PFSK-1 (cell line): ENCODE results near the gene UGT1A1.

Experiments used
- FOXP2 ChIP-seq: optimal IDR thresholded peaks from 2 replicates; pipeline ENCODE3; 2011; ENCODE audit warnings: borderline replicate concordance, control low read depth, inconsistent platforms; ENCODE audit not compliant: insufficient read depth; ENCODE audit errors: extremely low read length, extremely low read depth
- POLR2AphosphoS5 ChIP-seq: IDR thresholded peaks from 2 replicates; pipeline ENCODE4 v1.6.1; 2012; ENCODE audit warnings: low read depth, mild to moderate bottlenecking, control low read depth, low read length, moderate library complexity
- REST ChIP-seq, 2 experiments: IDR thresholded peaks; 2 replicates each; pipeline versions ENCODE4 v1.6.1 to v1.8.0; 2011 to 2012; ENCODE audit warnings: low read depth in 2 of 2, low read length in 2 of 2, control low read depth in 1 of 2, inconsistent platforms in 1 of 2, mild to moderate bottlenecking in 1 of 2, moderate library complexity in 1 of 2; ENCODE audit not compliant: insufficient read depth in 1 of 2
- SIN3A ChIP-seq: IDR thresholded peaks from 2 replicates; pipeline ENCODE4 v1.6.1; 2012; ENCODE audit warnings: mild to moderate bottlenecking, low read length, moderate library complexity, borderline replicate concordance; ENCODE audit not compliant: insufficient read depth
- TAF1 ChIP-seq: IDR thresholded peaks from 2 replicates; pipeline ENCODE4 v1.6.1; 2012; ENCODE audit warnings: low read length, control low read depth, borderline replicate concordance; ENCODE audit not compliant: insufficient read depth

- TF ChIP-seq POLR2AphosphoS5: no peak
- TF ChIP-seq SIN3A: no peak
- no peak for TF ChIP-seq TAF1
- TF ChIP-seq REST (IDR thresholded peaks at IDR 0.05; ENCODE audit: insufficient read depth in 1 of 2, low read depth in 2 of 2, low read length in 2 of 2): no peak
- TF ChIP-seq FOXP2: no peak
Measured at GRCh38 chr2:233760043-233760442, at the start of gene UGT1A1.
